Neuronal stem cell (in vitro differentiated cells): ENCODE measurements around the gene LACC1.

ENCODE experiments used
- DNase-seq: peaks from one replicate; pipeline ENCODE4 v3.0.0-alpha.2; 2013; ENCODE audit warnings: low spot score
- H2AFZ ChIP-seq: one replicate; pipeline ENCODE4 v1.6.1; 2013; ENCODE audit warnings: mild to moderate bottlenecking, low read length, inconsistent platforms
- H2AK5ac ChIP-seq: 2 replicates; pipeline ENCODE4 v1.6.1; 2013; ENCODE audit warnings: low read depth, mild to moderate bottlenecking, inconsistent platforms, low read length, moderate library complexity, mixed read lengths
- H2BK120ac ChIP-seq: 2 replicates; pipeline ENCODE4 v1.6.1; 2013; ENCODE audit warnings: low read depth, mild to moderate bottlenecking, inconsistent platforms, low read length, moderate library complexity, mixed read lengths
- H2BK12ac ChIP-seq: one replicate; pipeline ENCODE4 v1.6.1; 2013; ENCODE audit warnings: low read length, inconsistent platforms
- H2BK15ac ChIP-seq: 2 replicates; pipeline ENCODE4 v1.6.1; 2013; ENCODE audit warnings: mild to moderate bottlenecking, low read length, inconsistent platforms, mixed read lengths
- H2BK5ac ChIP-seq: one replicate; pipeline ENCODE4 v1.6.1; 2013; ENCODE audit warnings: inconsistent platforms, mild to moderate bottlenecking, low read length, moderate library complexity
- H3K14ac ChIP-seq: one replicate; pipeline ENCODE4 v1.6.1; 2013; ENCODE audit warnings: low read length, inconsistent platforms
- H3K18ac ChIP-seq: 2 replicates; pipeline ENCODE4 v1.6.1; 2013; ENCODE audit warnings: low read length, inconsistent platforms
- H3K23ac ChIP-seq: 2 replicates; pipeline ENCODE4 v1.6.1; 2013; ENCODE audit warnings: low read depth, mild to moderate bottlenecking, mixed read lengths, low read length, inconsistent platforms; ENCODE audit not compliant: poor library complexity
- H3K27ac ChIP-seq: replicated peaks from 3 replicates; pipeline ENCODE4 v1.5.1; 2013; ENCODE audit warnings: low read length, inconsistent platforms
- H3K27me3 ChIP-seq, 3 experiments: 2 replicates each; pipeline ENCODE4 v1.6.1; 2013; ENCODE audit warnings: low read length in 3 of 3, mild to moderate bottlenecking in 2 of 3, inconsistent platforms in 1 of 3, low read depth in 1 of 3, mixed read lengths in 1 of 3, moderate library complexity in 1 of 3; ENCODE audit not compliant: control insufficient read depth in 3 of 3, insufficient read depth in 3 of 3
- H3K36me3 ChIP-seq, 2 donors: replicated peaks in 1 of 2; 2 replicates each; pipeline ENCODE4 v1.6.1; 2013; ENCODE audit warnings: low read length in 2 of 2; ENCODE audit not compliant: control insufficient read depth in 2 of 2, insufficient read depth in 2 of 2
- H3K4ac ChIP-seq: 2 replicates; pipeline ENCODE4 v1.6.1; 2013; ENCODE audit warnings: inconsistent platforms, mild to moderate bottlenecking, low read length, moderate library complexity
- H3K4me1 ChIP-seq, 2 donors: 1 replicate in 1 of 2; 2 replicates in 1 of 2; pipeline ENCODE4 v1.6.1; 2013; ENCODE audit warnings: low read length in 2 of 2, low read depth in 1 of 2; ENCODE audit not compliant: control insufficient read depth in 2 of 2, insufficient read depth in 1 of 2
- H3K4me2 ChIP-seq: one replicate; pipeline ENCODE4 v1.6.1; 2013; ENCODE audit warnings: mild to moderate bottlenecking, low read length, inconsistent platforms; ENCODE audit not compliant: insufficient read depth, poor library complexity, severe bottlenecking
- H3K4me3 ChIP-seq, 2 donors: 2 replicates each; pipeline ENCODE4 v1.5.1; 2013; ENCODE audit warnings: low read length in 2 of 2, mild to moderate bottlenecking in 2 of 2, inconsistent platforms in 1 of 2, moderate library complexity in 1 of 2
- H3K79me1 ChIP-seq: one replicate; pipeline ENCODE4 v1.6.1; 2013; ENCODE audit warnings: low read depth, mild to moderate bottlenecking, inconsistent platforms, low read length, moderate library complexity
- H3K9ac ChIP-seq: one replicate; pipeline ENCODE4 v1.6.1; 2013; ENCODE audit warnings: mild to moderate bottlenecking, low read depth, low read length, inconsistent platforms; ENCODE audit not compliant: poor library complexity
- H3K9me3 ChIP-seq, 2 donors: replicated peaks in 1 of 2; 2 replicates each; pipeline versions ENCODE3 to v1.6.1; 2013; ENCODE audit warnings: low read length in 2 of 2, mild to moderate bottlenecking in 2 of 2, inconsistent platforms in 1 of 2, low read depth in 1 of 2, mixed read lengths in 1 of 2, moderate library complexity in 1 of 2; ENCODE audit not compliant: control insufficient read depth in 2 of 2, insufficient read depth in 1 of 2
- H4K8ac ChIP-seq: one replicate; pipeline ENCODE4 v1.6.1; 2013; ENCODE audit warnings: low read depth, mild to moderate bottlenecking, inconsistent platforms, low read length, moderate library complexity
- H4K91ac ChIP-seq: one replicate; pipeline ENCODE4 v1.6.1; 2013; ENCODE audit warnings: low read length, low read depth, mild to moderate bottlenecking, inconsistent platforms; ENCODE audit not compliant: poor library complexity
- WGBS, 2 donors: extraction: QIAGEN DNeasy Blood & Tissue Kit; methylation state at CpG; one replicate each; pipeline ENCODE4 v1.1.7; 2013; ENCODE audit warnings: missing lambda C conversion rate in 2 of 2, mixed read lengths in 1 of 2; ENCODE audit not compliant: insufficient read length in 2 of 2, insufficient replicate concordance in 1 of 2; ENCODE audit errors: extremely low coverage in 2 of 2; 5-methylcytosine and 5-hydroxymethylcytosine counted together

Gene LACC1

DNA sequence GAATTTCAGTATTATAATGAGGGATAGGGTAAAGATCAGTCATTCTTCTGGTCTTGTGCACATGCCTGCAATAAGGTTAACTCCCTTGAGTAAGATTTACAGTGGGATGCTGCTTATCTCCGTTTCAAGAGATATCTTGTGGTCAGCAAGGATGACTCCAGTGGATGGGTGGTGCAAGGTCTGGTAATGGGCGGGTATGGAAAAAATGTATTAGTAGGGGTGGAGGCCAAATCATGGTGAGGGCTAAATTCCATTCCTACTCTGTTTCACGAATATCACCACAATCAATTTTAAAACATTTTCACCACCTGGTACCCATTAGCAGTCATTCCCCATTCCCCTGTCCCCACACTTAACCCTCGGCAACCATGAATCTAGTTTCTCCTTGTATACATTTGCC lies 40.8 kb upstream of the LACC1 start:
- no CpG with 5 or more reads among the region's 4 CpGs for WGBS, 2 donors
- H3K4me2 ChIP-seq, result no peak overlapping the region
- H3K23ac ChIP-seq, result no peak overlapping the region
- no peak overlapping the region for H3K9ac ChIP-seq
- H3K27ac ChIP-seq, result no peak overlapping the region
- H3K27me3 ChIP-seq, result no peaks in the 10 kb centered on the region
- no peak overlapping the region for H2BK12ac ChIP-seq
- no peaks in the 10 kb centered on the region for H3K9me3 ChIP-seq
- H3K79me1 ChIP-seq, result no peaks in the 10 kb centered on the region
- H3K4ac ChIP-seq, result no peak overlapping the region
- H3K4me3 ChIP-seq, result no peak overlapping the region
- no peak overlapping the region for H3K18ac ChIP-seq
- no peak overlapping the region for H2AFZ ChIP-seq
- H3K4me1 ChIP-seq, result no peaks in the 10 kb centered on the region
- H4K8ac ChIP-seq, result no peak overlapping the region
- no peak overlapping the region for H2BK120ac ChIP-seq
- no peak overlapping the region for H2BK15ac ChIP-seq
- H2AK5ac ChIP-seq, result no peak overlapping the region
- DNase-seq, result no peak
- no peak overlapping the region for H4K91ac ChIP-seq
- H2BK5ac ChIP-seq, result no peak overlapping the region
- H3K36me3 ChIP-seq, result no peaks in the 10 kb centered on the region
- H3K14ac ChIP-seq, result no peak overlapping the region

DNA sequence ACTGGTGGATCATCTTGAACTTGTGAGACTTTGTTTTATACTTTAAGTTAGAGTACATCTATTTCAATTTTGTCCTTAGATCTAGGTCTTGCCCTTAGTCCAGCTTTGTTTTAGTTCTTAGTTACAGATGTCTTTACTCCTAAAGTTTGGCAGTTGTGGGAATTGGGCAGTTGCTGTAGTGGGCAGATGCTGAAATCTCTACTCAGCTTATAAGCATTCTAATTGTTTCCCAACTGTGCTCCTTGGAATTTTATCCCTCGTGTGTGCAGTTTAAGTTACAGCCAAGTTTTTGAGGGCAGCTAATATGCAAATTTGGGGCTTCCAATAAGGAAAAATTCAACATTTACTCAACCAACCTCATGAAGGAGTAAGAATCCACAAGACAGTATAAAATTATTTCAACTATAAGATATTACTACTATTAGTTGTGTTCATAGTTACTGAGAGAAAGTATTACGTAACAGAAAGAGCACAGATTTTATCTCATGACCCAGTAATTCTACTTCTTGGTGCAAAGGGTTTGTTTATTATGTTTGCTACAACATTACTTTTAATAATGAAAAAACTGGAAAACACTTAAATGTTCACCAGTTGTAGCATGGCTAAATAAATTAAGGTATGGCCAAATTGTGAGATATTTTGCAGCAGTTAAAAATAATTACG lies 33.1 kb upstream of the LACC1 start:
- Histone ChIP-seq H3K9ac (no peak overlapping the region), H2BK12ac (no peak overlapping the region), H2AFZ (no peak overlapping the region), H2BK15ac (no peak overlapping the region), H4K8ac (no peak overlapping the region), H3K4me3 (no peak overlapping the region), H2BK5ac (no peak overlapping the region), H3K23ac (no peak overlapping the region), H3K4me2 (no peak overlapping the region), H3K79me1 (no peaks in the 10 kb centered on the region), H3K36me3 (peaks cover 0 to 2% of the 10 kb centered on the region in 2 donors), H3K4me1 (no peaks in the 10 kb centered on the region), H4K91ac (no peak overlapping the region), H3K4ac (no peak overlapping the region), H3K27me3 (no peaks in the 10 kb centered on the region), H3K27ac (no peak overlapping the region), H2BK120ac (no peak overlapping the region), H2AK5ac (no peak overlapping the region), H3K9me3 (peaks cover 9% of the 10 kb centered on the region in 2 donors), H3K18ac (no peak overlapping the region), H3K14ac (no peak overlapping the region)
- WGBS, 2 donors, result no CpG with 5 or more reads among the region's 3 CpGs
- no peak for DNase-seq

DNA sequence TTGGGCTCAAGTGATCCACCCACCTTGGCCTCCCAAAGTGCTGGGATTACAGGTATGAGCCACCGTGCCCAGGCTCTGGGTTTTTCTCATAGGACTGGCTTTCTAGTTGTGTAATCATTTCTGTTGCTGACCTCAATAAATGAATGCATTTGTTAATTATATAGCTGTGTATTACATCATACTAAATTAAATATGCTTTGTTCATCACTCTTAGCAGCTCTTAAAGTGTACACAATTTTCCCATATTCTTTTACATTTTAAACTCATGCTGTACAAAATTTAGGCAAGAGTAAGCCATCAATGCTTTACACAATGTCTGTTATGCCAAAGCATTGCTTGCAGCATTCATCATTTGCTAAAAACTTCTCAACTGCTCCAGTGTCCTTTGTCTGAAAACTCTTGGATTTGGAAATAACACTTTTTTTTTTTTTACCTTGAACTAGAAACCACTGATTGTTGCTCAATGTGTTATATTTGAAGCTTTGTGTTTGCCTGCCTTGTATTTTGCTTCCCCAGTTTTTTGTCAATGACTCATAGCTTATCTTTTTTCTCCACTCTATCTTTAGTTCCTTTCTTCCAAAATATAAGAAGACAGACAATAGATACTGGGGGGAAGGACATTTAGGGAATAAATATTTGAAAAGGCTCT lies 31.6 kb upstream of the LACC1 start:
- Histone ChIP-seq H3K27me3 (no peaks in the 10 kb centered on the region), H3K36me3 (peaks cover 0 to 2% of the 10 kb centered on the region in 2 donors), H3K4me3 (no peak overlapping the region), H2AFZ (no peak overlapping the region), H2BK120ac (no peak overlapping the region), H4K8ac (no peak overlapping the region), H3K9me3 (peaks cover 9 to 18% of the 10 kb centered on the region in 2 donors), H3K9ac (no peak overlapping the region), H2BK12ac (no peak overlapping the region), H2BK5ac (no peak overlapping the region), H3K14ac (no peak overlapping the region), H3K4ac (no peak overlapping the region), H3K27ac (no peak overlapping the region), H3K4me1 (no peaks in the 10 kb centered on the region), H3K23ac (no peak overlapping the region), H2BK15ac (no peak overlapping the region), H3K4me2 (no peak overlapping the region), H4K91ac (no peak overlapping the region), H3K79me1 (no peaks in the 10 kb centered on the region), H3K18ac (no peak overlapping the region), H2AK5ac (no peak overlapping the region)
- no CpG with 5 or more reads among the region's 1 CpG for WGBS, 2 donors
- DNase-seq, result no peak

DNA sequence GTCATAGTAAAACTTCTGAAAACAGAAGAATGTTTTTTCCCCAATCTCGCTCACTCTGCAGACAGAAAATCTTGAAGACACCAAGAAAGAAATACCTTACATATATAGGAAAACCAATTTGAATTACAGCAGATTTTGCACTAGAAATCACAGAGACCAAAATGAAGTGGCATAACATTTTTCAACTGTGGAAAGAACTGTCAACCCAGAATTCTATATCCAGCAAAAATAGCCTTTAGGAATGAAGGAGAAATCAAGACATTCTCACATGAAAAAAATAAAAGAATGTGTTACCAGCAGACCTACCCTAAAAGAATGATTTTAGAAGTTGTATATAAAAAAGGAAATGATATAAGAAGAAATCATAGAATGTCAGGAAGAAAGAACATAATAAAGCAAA lies 28.8 kb upstream of the LACC1 start:
- Histone ChIP-seq H4K8ac (no peak overlapping the region), H3K4me3 (no peak overlapping the region), H2BK15ac (no peak overlapping the region), H3K79me1 (no peaks in the 10 kb centered on the region), H3K4me1 (no peaks in the 10 kb centered on the region), H3K9me3 (peaks cover 9 to 19% of the 10 kb centered on the region in 2 donors), H3K36me3 (peaks cover 0 to 2% of the 10 kb centered on the region in 2 donors), H3K4ac (no peak overlapping the region), H3K14ac (no peak overlapping the region), H3K18ac (no peak overlapping the region), H2AFZ (no peak overlapping the region), H2BK120ac (no peak overlapping the region), H2BK12ac (no peak overlapping the region), H3K4me2 (no peak overlapping the region), H3K27me3 (no peaks in the 10 kb centered on the region), H3K23ac (no peak overlapping the region), H2BK5ac (no peak overlapping the region), H4K91ac (no peak overlapping the region), H3K9ac (no peak overlapping the region), H2AK5ac (no peak overlapping the region), H3K27ac (no peak overlapping the region)
- no CpG with 5 or more reads among the region's 1 CpG for WGBS, 2 donors
- DNase-seq, result no peak
